Prostate gland (tissue), 2 donors: ENCODE data around the gene S100A1.

Experiments used
- CTCF ChIP-seq, 4 experiments: fragments of 200-600 bp in 2 of 4; fragments of 450-650 bp in 2 of 4; sonication (generic) in 2 of 4; IDR thresholded peaks; 1 replicate in 3 of 4; 2 replicates in 1 of 4; pipeline ENCODE4 v1.5.1; 2016 to 2019; ENCODE audit warnings: antibody characterized with exemption in 4 of 4, mild to moderate bottlenecking in 2 of 4, moderate library complexity in 2 of 4
- POLR2A ChIP-seq: fragments of 450-650 bp; IDR thresholded peaks from one replicate; pipeline ENCODE4 v1.6.1; 2016; ENCODE audit warnings: antibody characterized with exemption, mild to moderate bottlenecking

GRCh38 chr1:153617663-153618062 lies 10.6 kb upstream of the S100A1 start:
- TF ChIP-seq POLR2A (no peak), CTCF (IDR thresholded peaks at IDR 0.05) (peak in 1 of 4 experiments; percentile 40)
